GM19455 (cell line): ENCODE data around the gene NOL4L.

Experiments
- ATAC-seq: cut with Tn5 transposase; IDR thresholded peaks from one replicate; pipeline ENCODE4 v1.9.1; 2021; ENCODE audit not compliant: unreplicated experiment

Gene NOL4L

DNA sequence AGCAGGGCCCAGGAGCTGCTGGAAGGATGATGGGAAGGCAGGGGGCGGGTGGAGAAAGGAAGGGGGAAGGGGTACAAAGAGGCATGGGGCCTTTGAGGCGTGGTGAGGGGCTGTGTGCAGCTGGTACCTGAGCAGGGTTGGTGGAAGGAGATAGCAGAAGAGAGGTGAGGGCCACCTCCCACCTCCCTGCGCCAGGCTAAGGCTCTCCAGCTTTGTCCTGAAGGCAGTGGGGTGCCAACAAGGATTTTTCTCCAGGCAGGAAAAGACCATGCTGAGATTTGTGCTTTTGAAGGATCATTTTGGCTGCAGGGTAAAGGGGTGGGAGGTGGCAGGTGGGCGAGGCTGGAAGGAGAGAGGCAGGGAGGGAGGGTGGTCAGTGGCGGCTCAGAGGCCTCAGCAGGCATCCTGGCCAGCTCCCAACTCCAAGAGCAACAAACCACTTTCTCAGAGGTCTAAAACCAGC lies 40.8 kb downstream of the NOL4L start:
- no peak for ATAC-seq

DNA sequence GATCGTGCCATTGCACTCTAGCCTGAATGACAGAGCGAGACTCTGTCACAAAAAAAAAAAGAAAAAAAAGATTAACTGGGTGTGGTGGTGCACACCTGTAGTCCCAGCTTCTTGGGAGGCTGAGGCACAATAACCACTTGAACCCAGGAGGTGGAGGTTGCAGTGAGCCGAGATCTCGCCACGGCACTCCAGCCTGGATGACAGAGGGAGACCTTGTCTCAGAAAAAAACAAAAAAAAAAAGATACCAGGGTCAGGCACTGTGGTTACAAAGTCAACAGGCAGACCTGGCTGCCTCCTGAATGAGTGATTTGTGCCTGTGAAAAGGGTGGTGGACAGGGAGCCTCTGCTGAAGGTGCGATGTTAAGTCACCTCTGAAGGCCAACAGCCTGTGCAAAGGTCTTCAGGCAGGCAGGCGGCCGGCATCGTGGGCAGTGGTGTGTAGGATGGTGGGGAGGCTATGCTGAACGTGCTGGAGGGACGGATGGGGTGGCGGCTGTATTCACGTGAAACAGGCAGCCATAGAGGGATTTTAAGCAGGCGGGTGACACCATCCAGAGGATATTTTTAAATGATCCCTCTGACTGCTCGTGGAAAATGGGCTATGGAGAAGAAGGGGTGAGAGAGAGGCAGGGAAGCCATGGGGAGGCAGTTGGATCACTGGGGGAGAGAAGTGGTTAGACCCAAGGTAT lies 41.4 kb downstream of the NOL4L start:
- ATAC-seq: no peak

DNA sequence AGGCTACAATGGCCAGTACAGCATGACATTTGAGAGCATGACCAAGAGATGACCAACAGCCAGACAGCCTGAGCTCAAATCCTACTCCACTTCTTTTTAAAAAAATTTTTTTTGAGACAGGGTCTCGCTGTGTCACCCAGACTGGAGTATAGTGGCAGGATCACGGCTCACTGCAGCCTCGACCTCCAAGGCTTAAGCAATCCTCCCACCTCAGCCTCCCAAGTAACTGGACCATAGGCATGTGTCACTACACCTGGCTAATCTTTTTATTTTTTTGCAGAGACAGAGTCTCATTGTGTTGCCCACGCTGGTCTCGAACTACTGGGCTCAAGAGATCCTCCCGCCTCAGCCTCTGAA lies 42.9 kb downstream of the NOL4L start:
- ATAC-seq: no peak

DNA sequence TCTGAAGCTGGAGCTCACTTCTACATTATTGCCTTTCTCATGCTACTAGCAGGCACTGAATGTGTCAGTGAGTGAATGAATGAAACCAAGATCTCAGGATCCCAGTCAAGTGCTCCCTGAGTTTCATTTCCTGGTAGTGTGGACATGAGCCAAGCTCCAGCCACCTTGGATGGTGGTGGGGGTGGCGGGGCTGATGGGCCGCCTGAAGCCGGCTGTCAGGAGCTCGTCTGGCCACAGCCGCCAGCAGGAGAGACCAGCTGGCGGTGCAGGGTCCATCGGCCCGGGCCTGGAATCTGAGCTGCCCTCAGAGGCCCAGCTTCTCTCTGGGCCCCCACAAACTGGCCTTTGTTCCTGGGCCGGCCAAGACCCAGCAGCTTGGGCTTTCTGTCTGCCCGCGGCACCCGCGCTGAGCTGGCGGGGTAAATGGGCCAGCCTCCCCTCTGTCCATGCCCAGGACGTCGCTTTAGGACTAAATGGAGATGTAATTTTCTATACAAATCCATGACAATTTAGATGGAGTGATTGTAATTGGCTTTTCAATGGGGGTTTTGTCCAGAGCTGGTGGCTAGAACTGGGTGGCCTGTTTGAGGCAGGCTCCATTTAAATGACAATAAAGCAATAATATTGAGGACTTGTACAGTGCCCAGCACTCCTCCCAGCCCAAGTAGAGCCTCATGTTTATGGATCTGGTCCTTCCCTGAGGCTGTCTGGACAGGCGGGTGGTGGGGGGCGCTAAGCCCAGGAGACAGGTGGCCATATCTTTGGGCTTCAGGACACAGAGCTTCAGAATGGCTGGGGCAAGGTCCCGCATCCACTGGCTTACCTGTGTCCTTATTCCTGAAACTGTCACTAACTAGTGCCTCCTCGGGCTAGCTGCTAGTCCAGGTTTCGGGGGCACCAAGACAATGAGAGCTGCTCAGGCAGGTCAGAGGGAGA lies 43.5 kb downstream of the NOL4L start:
- ATAC-seq: no peak

DNA sequence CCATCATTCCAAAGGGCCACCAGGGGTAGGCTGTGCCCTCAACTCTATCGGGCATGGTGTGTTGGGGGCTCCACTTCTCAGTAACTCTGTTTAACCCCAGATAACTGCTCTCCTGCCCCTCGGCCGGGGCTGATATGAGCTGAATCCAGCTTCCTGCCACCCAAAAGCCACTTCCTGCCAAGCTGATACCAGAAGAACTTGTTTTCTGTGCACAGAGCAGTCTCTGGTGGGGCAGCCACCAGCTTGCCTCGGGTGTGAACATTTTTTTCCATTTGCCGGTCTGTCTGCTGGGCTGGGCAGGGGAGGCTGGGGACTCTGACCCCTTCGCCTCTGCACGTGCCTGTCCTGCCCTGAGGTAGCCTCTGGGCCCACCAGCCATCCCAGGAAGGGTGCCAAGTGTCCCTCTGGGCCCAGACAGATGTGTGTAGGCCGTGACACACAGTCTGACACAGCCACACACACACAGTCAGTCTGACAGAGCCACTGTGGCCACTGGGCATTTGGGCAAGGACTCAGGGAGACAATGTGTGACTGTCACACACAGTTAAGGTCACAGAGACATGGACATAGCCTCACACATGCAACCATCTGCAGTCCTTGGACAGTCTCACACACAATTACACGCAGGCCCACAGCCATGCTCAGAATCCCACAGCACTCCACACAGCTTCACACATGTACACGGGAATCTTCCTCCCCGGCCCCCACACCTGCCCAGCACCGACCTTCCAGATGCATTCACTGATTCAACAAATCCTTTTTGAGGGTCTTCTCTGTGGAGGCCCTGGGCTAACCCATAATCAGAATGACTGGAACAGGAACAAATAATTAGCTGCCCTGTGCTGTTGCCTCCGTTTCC lies 45.1 kb downstream of the NOL4L start:
- ATAC-seq: no peak

DNA sequence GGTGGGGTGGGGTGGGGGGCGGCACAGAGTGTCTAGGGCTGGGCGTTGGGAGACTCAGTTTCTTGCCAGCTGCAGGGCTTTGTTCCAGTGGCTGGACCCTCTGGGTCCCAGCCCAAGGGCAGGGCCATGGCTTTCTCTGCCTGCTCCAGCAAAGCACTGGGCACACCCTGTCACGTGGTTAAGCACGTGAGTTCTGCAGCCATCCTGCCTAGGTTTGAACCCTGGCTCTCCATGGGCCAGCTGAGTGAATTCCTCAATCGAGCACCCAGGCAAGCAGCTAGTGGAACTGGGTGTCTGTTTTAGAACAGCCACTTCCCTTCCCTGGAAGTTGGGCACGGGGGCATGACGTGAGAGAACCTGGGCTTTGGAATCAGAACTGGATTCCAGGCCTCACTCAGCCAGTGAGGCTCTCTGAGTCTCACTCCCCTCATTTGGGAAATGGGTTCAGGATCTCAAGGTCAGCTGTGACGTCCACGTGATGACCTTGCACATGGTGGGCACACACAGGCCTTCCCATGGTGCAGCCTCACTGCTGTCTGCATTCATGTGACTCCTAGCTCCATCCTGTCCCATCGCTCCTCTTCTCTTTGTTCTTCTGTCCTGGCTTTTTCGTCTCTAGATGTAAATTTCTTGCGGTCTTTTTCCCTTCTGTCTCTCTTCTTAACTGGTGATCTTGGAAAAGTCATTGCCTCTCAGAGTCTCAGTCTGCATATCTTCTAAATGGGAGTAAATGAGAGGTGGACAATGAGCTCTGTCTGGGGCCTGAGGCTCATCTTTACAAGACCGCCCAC lies 45.9 kb downstream of the NOL4L start:
- ATAC-seq: no peak

DNA sequence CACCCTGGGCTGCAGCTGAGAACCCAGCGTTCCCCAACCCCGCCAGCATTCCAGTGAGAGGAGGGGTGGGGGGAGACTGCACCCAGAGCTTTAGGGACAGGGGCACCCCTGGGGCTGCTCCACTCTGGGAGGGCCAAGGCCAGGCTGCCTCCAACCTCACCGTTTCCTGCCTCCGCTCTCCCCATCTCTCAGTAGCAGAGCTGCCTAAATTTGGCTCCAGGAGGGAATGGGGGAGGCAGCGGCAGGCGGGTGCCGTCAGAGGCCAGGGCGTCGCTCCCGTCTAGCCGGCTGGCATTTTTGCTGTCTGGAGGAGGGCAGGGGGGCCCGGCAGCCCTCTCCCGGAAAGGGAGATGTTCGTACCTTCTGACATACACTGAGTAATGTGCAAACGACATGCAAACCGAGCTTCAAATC lies 46.6 kb downstream of the NOL4L start:
- ATAC-seq: no peak

DNA sequence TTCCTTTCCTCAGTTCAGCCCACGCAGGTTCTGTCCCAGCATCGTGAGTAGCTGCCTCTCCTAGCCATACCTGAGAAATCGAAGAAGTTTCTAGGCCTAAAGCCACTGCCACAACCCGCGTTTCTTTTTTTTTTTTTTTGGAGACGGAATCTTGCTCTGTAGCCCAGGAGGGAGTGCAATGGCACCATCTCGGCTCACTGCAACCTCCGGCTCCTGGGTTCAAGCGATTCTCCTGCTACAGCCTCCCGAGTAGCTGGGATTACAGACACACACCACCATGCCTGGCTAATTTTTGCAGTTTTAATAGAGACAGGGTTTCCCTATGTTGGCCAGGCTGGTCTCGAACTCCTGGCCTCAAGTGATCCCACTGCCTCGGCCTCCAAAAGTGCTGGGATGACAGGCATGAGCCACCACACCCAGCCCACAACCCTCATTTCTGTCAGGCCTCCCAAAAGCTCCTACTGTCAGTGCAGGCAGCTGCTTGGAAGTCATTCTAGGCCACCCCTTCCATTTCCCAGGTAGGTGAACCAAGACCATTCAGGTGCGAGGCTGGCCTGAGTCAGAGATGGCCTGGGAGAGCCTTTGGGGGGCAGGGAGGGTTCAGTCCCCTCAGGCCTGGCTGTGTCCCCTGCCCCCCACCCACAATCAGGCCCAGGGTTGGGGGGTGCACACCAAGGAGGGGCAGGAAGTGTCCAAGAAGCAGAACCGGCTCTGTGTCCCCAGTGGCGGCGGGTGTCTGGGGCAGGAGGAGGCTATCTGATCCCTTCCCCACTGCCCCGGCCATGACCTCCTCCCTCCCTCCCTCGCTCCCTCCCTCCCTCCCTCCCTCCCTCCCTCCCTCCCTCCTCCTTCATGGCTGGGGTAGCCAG lies 47.2 kb downstream of the NOL4L start:
- no peak for ATAC-seq

DNA sequence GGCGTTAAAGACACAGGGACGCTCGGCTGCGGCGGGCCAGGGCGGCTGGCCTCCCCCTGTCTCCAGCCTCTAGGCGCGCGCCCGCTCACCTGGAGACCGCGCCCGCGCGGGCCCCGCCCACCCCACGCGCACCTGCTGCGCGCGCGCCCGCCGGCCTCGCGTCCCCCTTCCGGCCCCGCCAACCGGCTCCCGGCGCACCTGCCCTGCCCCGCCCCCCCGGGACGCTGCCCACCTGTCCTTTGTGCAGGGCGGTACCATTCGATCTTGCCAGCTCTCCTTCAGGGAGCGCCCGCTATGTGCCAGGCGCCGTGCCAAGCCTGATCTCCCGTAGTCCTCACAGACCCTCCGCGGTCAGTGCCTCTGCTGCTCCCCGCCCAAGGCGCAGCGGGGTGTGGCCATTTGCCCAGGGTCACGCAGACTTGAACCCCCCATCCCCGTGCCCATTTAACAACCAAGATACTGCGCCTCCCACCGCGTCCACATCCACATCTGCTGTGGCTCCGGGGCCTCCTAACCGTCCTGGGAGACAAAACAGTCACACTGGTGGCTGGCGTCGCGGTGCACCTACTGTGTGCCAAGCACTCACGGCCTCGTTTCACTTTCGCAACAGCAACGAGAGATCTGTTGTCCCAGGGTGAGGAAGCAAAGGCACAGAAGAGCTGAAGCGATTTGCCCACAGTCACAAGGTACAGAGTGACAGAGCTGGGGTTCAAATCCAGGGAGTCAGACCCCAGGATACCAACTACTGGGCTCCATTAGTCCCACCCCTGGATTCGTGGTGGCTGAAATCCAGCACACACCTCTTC lies 48.1 kb downstream of the NOL4L start:
- ATAC-seq: no peak

DNA sequence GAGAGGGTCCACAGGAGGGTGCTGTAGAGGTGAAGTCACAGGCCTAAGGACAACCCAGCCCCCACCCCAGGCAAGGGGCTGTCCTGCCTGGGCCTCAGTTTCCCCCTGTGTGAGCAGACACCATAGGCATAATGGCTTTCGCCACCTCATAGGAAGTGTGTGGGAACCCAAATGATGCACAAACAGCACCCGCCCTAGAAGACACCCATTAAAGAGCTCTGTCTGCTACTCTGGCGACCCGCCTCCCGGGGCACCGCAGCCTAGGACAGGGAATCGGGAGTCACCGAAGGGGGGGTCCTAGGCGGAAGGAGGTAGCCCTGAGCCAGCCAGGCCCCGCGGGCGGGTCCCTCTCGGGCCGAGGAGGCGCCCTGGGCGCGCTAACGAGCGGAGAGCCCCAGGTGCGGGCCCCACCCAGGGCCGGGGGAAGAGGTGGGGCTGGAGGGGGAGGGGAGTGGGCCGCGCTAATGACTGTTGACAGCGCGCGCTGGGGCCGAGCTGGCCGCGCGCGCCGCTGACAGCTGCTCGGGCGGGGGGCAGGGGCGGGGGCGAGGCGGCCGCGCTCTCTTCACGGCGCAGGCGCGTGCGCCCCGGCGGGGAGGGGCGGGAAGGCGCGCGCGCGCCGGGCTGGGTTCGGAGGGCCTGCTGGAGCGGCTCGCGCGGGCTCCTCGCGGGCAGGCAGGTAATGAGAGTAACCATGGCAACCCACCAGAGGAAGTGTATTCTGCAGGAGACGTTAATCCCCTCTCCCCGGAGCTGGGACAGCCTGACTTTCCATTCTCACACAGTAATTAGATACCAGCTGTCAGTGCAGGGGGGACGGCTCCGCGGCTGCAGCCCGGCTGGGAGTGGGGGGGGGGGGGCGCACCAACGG lies 48.9 kb downstream of the NOL4L start:
- ATAC-seq: no peak

DNA sequence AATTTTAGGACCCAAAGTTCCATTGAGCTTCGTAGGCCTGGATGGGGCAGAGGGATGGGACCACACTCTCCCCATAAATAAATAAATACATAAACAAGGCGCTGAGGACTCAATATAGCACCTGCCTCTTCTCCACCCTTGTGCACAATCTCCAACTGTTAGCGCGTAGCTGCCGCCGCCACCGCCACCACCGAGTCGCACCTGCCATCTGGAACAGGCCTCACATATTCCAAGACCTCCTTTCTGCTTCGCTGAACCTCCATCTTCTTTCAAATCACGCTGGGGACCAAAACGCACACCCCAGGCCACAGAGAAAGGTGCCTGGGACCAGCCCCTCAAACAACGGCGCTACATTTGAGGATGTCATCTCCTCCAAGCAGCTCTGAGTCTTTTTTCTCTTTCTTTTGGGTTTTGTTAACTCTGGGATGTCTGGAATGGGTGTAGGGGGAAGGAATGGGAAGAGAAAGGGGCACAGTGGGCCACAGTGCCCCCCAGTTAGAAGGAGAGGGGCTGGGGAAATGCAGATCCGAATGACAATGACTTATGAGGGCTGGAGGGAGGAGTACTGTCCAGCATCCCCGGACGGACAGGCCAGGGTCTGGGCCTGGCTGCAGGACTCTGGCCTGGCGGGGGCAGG lies 49.7 kb downstream of the NOL4L start:
- ATAC-seq: no peak

DNA sequence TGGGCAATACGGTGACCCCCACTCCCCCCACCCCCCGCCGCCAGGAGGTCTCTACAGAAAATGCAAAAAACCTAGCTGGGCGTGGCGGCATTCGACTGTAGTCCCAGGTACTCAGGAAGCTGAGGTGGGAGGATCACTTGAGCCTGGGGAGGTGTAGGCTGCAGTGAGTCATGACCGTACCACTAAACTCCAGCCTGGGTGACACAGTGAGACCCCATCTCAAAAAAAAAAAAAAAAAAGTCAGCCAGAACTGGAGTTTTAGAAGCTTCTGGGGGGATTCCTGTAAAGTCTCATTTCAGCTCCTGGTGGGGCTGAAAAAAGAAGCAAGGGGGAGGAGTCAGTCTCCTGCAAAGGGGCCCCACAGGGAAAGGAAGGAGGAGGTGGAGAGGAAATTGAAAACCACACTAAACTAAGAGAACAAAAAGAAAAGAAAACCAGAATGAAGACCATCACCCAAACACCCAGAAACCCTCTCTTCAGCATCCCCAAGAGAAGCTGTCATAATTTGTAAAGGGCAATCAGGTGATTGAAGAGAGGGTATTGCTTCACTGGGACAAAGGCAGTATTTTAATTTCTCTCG lies 50.4 kb downstream of the NOL4L start:
- ATAC-seq: no peak

DNA sequence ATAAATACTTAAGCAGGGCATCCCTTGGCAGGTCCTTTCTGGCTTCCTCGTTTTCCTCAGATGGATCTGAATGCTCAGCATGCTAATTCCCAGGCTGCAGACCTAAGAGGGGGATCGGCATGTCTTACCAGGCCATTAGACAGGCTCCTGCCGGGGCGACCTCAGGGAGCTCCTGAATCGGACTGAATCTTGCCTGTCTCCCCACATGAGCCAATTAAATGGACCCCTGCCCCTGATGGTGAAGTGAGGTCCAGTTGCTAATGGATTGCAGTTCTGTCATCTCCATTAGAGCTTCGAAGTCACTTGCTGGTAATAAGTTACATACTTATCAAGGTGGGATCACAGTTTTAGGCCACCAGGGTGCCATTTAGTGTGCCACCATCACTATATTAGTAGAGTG lies 51.4 kb downstream of the NOL4L start:
- no peak for ATAC-seq

DNA sequence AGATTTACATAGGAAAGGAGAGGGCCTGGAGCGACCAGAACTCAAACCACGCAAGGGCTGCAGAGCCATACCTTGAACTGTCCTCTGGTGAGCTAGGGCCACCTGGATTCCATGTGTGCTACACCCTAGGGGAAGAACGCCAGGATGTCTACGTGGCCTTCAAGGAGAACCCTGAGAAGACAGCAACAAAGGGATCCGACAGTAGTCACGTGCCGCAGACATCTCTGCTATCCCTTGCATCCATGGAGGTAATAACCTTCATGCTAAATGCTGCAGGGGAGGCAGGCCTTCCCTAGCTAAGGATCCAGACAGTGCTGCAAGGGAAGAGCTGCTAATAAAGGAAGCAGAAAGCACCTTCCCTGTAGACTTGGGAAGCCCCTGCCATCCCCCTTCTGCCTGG lies 52.9 kb downstream of the NOL4L start:
- ATAC-seq: no peak

DNA sequence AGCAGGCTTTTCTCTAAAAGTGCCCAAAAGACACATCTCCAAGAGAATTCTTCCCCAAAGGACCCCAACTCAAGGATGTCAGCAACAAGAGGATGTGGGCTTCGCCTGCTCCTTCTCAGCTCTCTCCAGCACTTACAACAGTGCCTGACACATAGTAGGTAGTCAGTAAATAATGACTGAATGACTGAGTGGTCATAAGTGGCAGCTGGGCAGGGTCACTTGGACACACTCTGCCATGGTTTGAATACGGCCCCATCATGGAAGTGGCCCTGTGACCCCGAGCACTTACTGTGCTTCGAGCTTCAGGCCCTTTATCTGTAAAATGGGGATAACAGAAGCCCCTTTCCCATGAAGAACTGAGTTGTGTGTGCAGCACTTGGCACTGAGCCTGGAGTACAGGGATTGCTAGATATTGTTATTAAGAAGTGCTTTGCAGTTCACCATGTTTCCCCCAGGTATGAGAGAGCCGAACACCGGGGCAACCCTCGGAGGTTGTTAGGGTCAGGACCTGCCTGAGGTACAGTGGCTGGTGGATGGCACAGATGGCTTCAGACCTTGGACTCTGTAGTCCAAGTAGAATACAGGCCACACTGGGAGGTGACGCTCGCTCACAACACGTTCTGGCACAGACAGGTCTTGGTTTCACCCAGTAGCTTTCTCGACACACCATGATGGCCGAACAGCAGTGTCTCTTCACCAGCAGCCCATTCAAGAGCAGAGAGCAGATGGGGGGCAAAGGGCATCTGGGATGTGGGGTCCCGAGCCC lies 56.0 kb downstream of the NOL4L start:
- no peak for ATAC-seq

DNA sequence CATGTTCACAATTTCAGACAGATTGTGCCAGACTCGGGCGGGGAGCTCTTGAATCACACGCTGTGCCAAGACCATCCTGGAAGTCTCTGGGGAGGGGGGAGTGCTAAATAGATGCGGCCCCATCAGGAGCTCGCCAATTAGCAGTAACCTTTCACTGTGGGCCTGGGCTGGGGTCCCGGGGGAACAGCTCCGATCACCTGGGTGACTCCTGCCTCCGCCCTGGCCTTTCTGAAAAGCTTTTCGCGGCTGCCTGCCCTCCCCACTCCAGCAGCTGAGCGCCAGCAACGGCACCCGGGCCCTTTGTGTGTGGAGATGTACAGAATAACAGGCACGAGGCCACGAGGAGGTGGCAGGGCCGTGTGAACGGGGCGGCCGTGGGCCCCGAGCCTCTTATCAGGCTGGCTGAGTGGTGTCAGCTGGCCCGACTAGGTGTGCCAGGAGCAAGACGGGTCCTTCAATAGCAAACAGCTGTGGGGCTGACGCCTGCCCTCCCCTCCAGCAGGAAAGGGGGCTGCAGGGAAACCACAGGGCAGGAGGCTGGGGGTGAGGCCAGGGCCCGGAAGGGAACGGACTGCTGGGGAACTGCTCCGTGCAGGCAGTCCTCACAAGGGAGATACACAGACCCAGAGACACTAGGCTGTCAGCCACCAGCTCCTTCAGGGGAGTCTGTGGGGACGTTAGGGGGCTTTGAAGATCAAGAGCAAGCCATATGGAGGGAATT lies 56.8 kb downstream of the NOL4L start:
- ATAC-seq: no peak
